CD4-positive, alpha-beta T cell treated with Interleukin-17A for 4 hours (primary cell): ENCODE measurements around the gene HMX2.
A peak's percentile ranks its signal among the peaks of the same experiment; 100 is the strongest.

Experiments
- DNase-seq: peaks from one replicate; pipeline ENCODE4 v3.0.0-alpha.2; 2020; ENCODE audit warnings: mixed read lengths

HMX2 gene

GRCh38 chr10:123139521-123140163 is 8.3 kb upstream of the HMX2 start:
- no peak for DNase-seq

GRCh38 chr10:123140164-123140982 is 7.6 kb upstream of the HMX2 start:
- peak; percentile 37 for DNase-seq

GRCh38 chr10:123140983-123141390 is 6.9 kb upstream of the HMX2 start:
- no peak for DNase-seq

- no peak for DNase-seq
These were observed 5.9 kb upstream of the HMX2 start for GRCh38 chr10:123141791-123142700.

GRCh38 chr10:123142701-123143161 is 5.2 kb upstream of the HMX2 start:
- DNase-seq = no peak

GRCh38 chr10:123143162-123143824 is 4.6 kb upstream of the HMX2 start:
- DNase-seq = no peak

GRCh38 chr10:123143825-123144168 is 4.1 kb upstream of the HMX2 start:
- DNase-seq = no peak

GRCh38 chr10:123144697-123145541 is 3.0 kb upstream of the HMX2 start:
- no peak for DNase-seq

GRCh38 chr10:123145542-123146012 is 2.4 kb upstream of the HMX2 start:
- DNase-seq = no peak

GRCh38 chr10:123146013-123146893 is 1.7 kb upstream of the HMX2 start:
- no peak for DNase-seq

GRCh38 chr10:123146894-123147634 is 872 bp upstream of the HMX2 start:
- no peak for DNase-seq

GRCh38 chr10:123148414-123149161 is 652 bp downstream of the HMX2 start:
- no peak for DNase-seq

- DNase-seq = no peak
These were observed 1.2 kb downstream of the HMX2 start for GRCh38 chr10:123149162-123149567.

- DNase-seq = peak; percentile 56
These were observed 1.8 kb downstream of the HMX2 start for GRCh38 chr10:123149568-123150270.

- peak; percentile 30 for DNase-seq
These were observed 2.5 kb downstream of the HMX2 start for GRCh38 chr10:123150271-123150985.

- peak; percentile 47 for DNase-seq
These were observed 3.2 kb downstream of the HMX2 start for GRCh38 chr10:123150986-123151736.

GRCh38 chr10:123151737-123152135 is 3.8 kb downstream of the HMX2 start:
- DNase-seq = no peak
